Suprapubic skin (tissue), 4 donors: ENCODE data around the gene ATP6V1G1. TPM values are rescaled to one million over a fixed set of nuclear protein-coding genes. Genes with fewer than 3 reads are reported as not detected.

ENCODE experiments used
- DNase-seq, 2 donors: peaks; one replicate each; pipeline ENCODE4 v3.0.0-alpha.2; 2019; ENCODE audit warnings: low spot score in 2 of 2
- H3K27ac ChIP-seq: fragments of 200-600 bp; sonication (generic); one replicate; pipeline ENCODE4 v1.5.1; 2019
- H3K27me3 ChIP-seq: fragments of 200-600 bp; sonication (generic); one replicate; pipeline ENCODE4 v1.5.1; 2019
- H3K36me3 ChIP-seq: fragments of 200-600 bp; sonication (generic); one replicate; pipeline ENCODE4 v1.5.1; 2019
- H3K4me1 ChIP-seq: fragments of 200-600 bp; sonication (generic); one replicate; pipeline ENCODE4 v1.5.1; 2019
- H3K4me3 ChIP-seq: fragments of 200-600 bp; sonication (generic); one replicate; pipeline ENCODE4 v1.5.1; 2019; ENCODE audit warnings: mild to moderate bottlenecking
- H3K9me3 ChIP-seq: fragments of 200-600 bp; sonication (generic); one replicate; pipeline ENCODE4 v1.5.1; 2019
- CTCF ChIP-seq, 2 donors: fragments of 200-600 bp in 1 of 2; fragments of 450-650 bp in 1 of 2; sonication (generic) in 1 of 2; IDR thresholded peaks; one replicate each; pipeline ENCODE4 v1.5.1; 2016 to 2019; ENCODE audit warnings: antibody characterized with exemption in 2 of 2, mild to moderate bottlenecking in 1 of 2, moderate library complexity in 1 of 2
- EP300 ChIP-seq: sonication (generic); formaldehyde crosslinking; IDR thresholded peaks from one replicate; pipeline ENCODE4 v1.6.1; 2017; ENCODE audit warnings: antibody characterized with exemption
- POLR2A ChIP-seq, 2 donors: fragments of 450-650 bp; IDR thresholded peaks; one replicate each; pipeline ENCODE4 v1.6.1; 2017; ENCODE audit warnings: antibody characterized with exemption in 2 of 2, mild to moderate bottlenecking in 2 of 2, moderate library complexity in 2 of 2
- POLR2AphosphoS5 ChIP-seq, 3 donors: sonication (generic); formaldehyde crosslinking; IDR thresholded peaks; one replicate each; pipeline ENCODE4 v1.6.1; 2017; ENCODE audit warnings: antibody characterized with exemption in 3 of 3
- WGBS: methylation state at CpG from one replicate; pipeline ENCODE4 v1.1.5; 2018; 5-methylcytosine and 5-hydroxymethylcytosine counted together
- total RNA-seq, 4 donors: library from RNA; depleted of rRNA; stranded (reverse); fragments of >200 nt; gene quantifications; one replicate each; pipeline ENCODE4 v1.1.0, GENCODE V29; 2016

ATP6V1G1 gene
- total RNA-seq, 4 donors from 2014 or later = 181 to 234 (median 209) TPM

- Histone ChIP-seq H3K9me3 (no peaks in the 10 kb centered on the region), H3K4me3 (no peak overlapping the region), H3K36me3 (peaks cover 41% of the 10 kb centered on the region), H3K27ac (no peak overlapping the region), H3K4me1 (peaks cover 8% of the 10 kb centered on the region), H3K27me3 (no peaks in the 10 kb centered on the region)
- no peak for TF ChIP-seq POLR2AphosphoS5 (IDR thresholded peaks at IDR 0.05)
- no peak for TF ChIP-seq EP300
- TF ChIP-seq POLR2A (IDR thresholded peaks at IDR 0.05) = no peak
- TF ChIP-seq CTCF (IDR thresholded peaks at IDR 0.05) = no peak
- no peak for DNase-seq
- WGBS = 92% methylated on average over 2 of the region's 2 CpGs
Observed at GRCh38 chr9:114624677-114625076, 37.1 kb downstream of the ATP6V1G1 start.

GRCh38 chr9:114626415-114627020 lies 38.9 kb downstream of the ATP6V1G1 start:
- H3K4me1 ChIP-seq = peaks cover 8% of the 10 kb centered on the region
- TF ChIP-seq CTCF (IDR thresholded peaks at IDR 0.05) (no peak), EP300 (no peak), POLR2AphosphoS5 (IDR thresholded peaks at IDR 0.05) (no peak), POLR2A (IDR thresholded peaks at IDR 0.05) (no peak)
- DNase-seq = no peak
- no peaks in the 10 kb centered on the region for H3K9me3 ChIP-seq
- H3K36me3 ChIP-seq = peaks cover 44% of the 10 kb centered on the region
- WGBS = 78% methylated on average over 4 of the region's 4 CpGs
- no peaks in the 10 kb centered on the region for H3K27me3 ChIP-seq
- H3K4me3 ChIP-seq = no peak overlapping the region
- H3K27ac ChIP-seq = no peak overlapping the region

GRCh38 chr9:114627553-114627952 lies 40.0 kb downstream of the ATP6V1G1 start:
- Histone ChIP-seq H3K36me3 (peaks cover 49% of the 10 kb centered on the region), H3K27ac (no peak overlapping the region), H3K4me3 (no peak overlapping the region), H3K4me1 (no peaks in the 10 kb centered on the region), H3K27me3 (no peaks in the 10 kb centered on the region), H3K9me3 (no peaks in the 10 kb centered on the region)
- TF ChIP-seq POLR2A (IDR thresholded peaks at IDR 0.05) (no peak), EP300 (no peak), CTCF (IDR thresholded peaks at IDR 0.05) (no peak), POLR2AphosphoS5 (IDR thresholded peaks at IDR 0.05) (no peak)
- 92% methylated on average over 1 of the region's 1 CpG for WGBS
- no peak for DNase-seq

GRCh38 chr9:114629563-114630090 lies 42.1 kb downstream of the ATP6V1G1 start:
- no peak overlapping the region for H3K4me3 ChIP-seq
- H3K36me3 ChIP-seq = peaks cover 63% of the 10 kb centered on the region
- WGBS = 85% methylated on average over 7 of the region's 7 CpGs

More at GRCh38 chr9:114629563-114630090, 42.1 kb downstream of the ATP6V1G1 start:
- Histone ChIP-seq H3K9me3 (no peaks in the 10 kb centered on the region), H3K27ac (no peak overlapping the region), H3K4me1 (no peaks in the 10 kb centered on the region), H3K27me3 (no peaks in the 10 kb centered on the region)
- no peak for DNase-seq
- TF ChIP-seq POLR2A (IDR thresholded peaks at IDR 0.05) (no peak), EP300 (no peak), CTCF (IDR thresholded peaks at IDR 0.05) (no peak), POLR2AphosphoS5 (IDR thresholded peaks at IDR 0.05) (no peak)
